GM18499 (cell line): Measurements from ENCODE around the gene SQOR.
"Not testable (repeated sequence)": the region's sequence is repeated elsewhere in the genome, so short reads cannot be mapped to it uniquely, and the experiment has no call there.

Experiments
- ATAC-seq: cut with Tn5 transposase; IDR thresholded peaks from one replicate; pipeline ENCODE4 v1.9.1; 2021; ENCODE audit warnings: moderate number of reproducible peaks; ENCODE audit not compliant: insufficient read depth, unreplicated experiment

The SQOR gene

GRCh38 chr15:45630917-45631691, 3.7 kb upstream of the SQOR start:
- ATAC-seq: no peak

- ATAC-seq: no peak
Observed at GRCh38 chr15:45631776-45632175, 3.1 kb upstream of the SQOR start.

GRCh38 chr15:45635191-45635638, 386 bp downstream of the SQOR start:
- ATAC-seq: peak; percentile 31

GRCh38 chr15:45635763-45636292, 999 bp downstream of the SQOR start:
- no peak for ATAC-seq

GRCh38 chr15:45637141-45637540, 2.3 kb downstream of the SQOR start:
- ATAC-seq: no peak

GRCh38 chr15:45637552-45638033, 2.8 kb downstream of the SQOR start:
- ATAC-seq: peak; percentile 46

- ATAC-seq: no peak
Observed at GRCh38 chr15:45640616-45641015, 5.8 kb downstream of the SQOR start.

GRCh38 chr15:45641374-45641781, 6.5 kb downstream of the SQOR start:
- ATAC-seq: no peak

GRCh38 chr15:45641999-45642932, 7.4 kb downstream of the SQOR start:
- ATAC-seq: no peak

- ATAC-seq: no peak
Observed at GRCh38 chr15:45644437-45644836, 9.6 kb downstream of the SQOR start.

- no peak for ATAC-seq
Observed at GRCh38 chr15:45645026-45645980, 10.5 kb downstream of the SQOR start.

GRCh38 chr15:45646220-45646619, 11.4 kb downstream of the SQOR start:
- ATAC-seq: no peak

- ATAC-seq: no peak
Observed at GRCh38 chr15:45647828-45648227, 13.0 kb downstream of the SQOR start.

- ATAC-seq: no peak
Observed at GRCh38 chr15:45648521-45649200, 13.8 kb downstream of the SQOR start.

GRCh38 chr15:45650007-45650406, 15.2 kb downstream of the SQOR start:
- ATAC-seq: not testable (repeated sequence)

- no peak for ATAC-seq
Observed at GRCh38 chr15:45650889-45651525, 16.2 kb downstream of the SQOR start.

- no peak for ATAC-seq
Observed at GRCh38 chr15:45653702-45654424, 19.0 kb downstream of the SQOR start.

- no peak for ATAC-seq
Observed at GRCh38 chr15:45654749-45655148, 19.9 kb downstream of the SQOR start.
